Measurements from ENCODE around the gene ROR2. TPM values are rescaled to one million over a fixed set of nuclear protein-coding genes. Genes with fewer than 3 reads are reported as not detected.

ROR2 gene
- total RNA-seq, 1 experiment from 2014 or later = 2.7 TPM

DNA sequence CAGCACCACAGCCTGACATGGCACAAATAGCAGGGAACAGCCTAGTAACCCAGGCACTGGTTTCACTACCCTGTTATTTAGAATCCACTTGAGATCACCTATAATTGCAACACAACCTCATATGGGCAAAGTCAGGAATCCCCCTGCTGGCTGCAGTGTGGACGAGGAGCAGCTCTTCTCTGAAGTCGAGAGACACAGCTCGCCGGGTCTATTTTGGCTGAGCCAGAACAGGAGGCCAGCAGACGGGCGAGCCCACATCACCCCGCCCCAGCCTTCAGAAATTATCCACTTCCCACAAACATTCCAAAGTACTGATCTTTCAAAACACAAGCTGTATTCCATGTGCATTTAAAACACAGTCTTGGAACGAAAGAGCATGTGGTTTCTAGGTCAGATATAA is 179.0 kb downstream of the ROR2 start:
- H2BK15ac ChIP-seq (ENCODE audit: low read depth, low read length) = no peak overlapping the region
- no peaks in the 10 kb centered on the region for H4K20me1 ChIP-seq (ENCODE audit: control insufficient read depth, insufficient read depth, insufficient read length)
- no peak overlapping the region for H3T11ph ChIP-seq (ENCODE audit: low read length)
- H3K4me3 Mint-ChIP-seq = no peak overlapping the region
- H2BK120ac ChIP-seq (ENCODE audit: low read depth, low read length, poor library complexity, severe bottlenecking) = no peak overlapping the region
- no peaks in the 10 kb centered on the region for H3K23me2 ChIP-seq (ENCODE audit: insufficient read length, low read depth, low read length, poor library complexity, severe bottlenecking)
- no peak overlapping the region for H3K4me2 ChIP-seq (ENCODE audit: insufficient read depth, insufficient read length, low read length)
- no peaks in the 10 kb centered on the region for H3K27me3 ChIP-seq (ENCODE audit: insufficient read depth, low read length)
- no peak overlapping the region for H3K4ac ChIP-seq (ENCODE audit: low read depth, low read length)
- H4K5ac ChIP-seq (ENCODE audit: insufficient read length, low read depth, low read length) = no peak overlapping the region
- peak; percentile 51 for DNase-seq
- H4K8ac ChIP-seq (replicated peaks; ENCODE audit: insufficient read length, low read depth, low read length) = no peak overlapping the region
- H3K4me1 Mint-ChIP-seq = peaks cover 10 to 20% of the 10 kb centered on the region in 2 experiments
- H3K9ac ChIP-seq (ENCODE audit: extremely low read depth, insufficient read length, low read length) = no peak overlapping the region
- no peak overlapping the region for H4K91ac ChIP-seq (ENCODE audit: insufficient read length, low read depth, low read length)
- H3K9me3 Mint-ChIP-seq = no peaks in the 10 kb centered on the region
- H3K14ac ChIP-seq (ENCODE audit: insufficient read depth, low read length) = no peak overlapping the region
- no CpG with 5 or more reads among the region's 8 CpGs for WGBS (ENCODE audit: extremely low coverage, insufficient read length, low lambda C conversion rate)
- TF ChIP-seq, protein P1, sequence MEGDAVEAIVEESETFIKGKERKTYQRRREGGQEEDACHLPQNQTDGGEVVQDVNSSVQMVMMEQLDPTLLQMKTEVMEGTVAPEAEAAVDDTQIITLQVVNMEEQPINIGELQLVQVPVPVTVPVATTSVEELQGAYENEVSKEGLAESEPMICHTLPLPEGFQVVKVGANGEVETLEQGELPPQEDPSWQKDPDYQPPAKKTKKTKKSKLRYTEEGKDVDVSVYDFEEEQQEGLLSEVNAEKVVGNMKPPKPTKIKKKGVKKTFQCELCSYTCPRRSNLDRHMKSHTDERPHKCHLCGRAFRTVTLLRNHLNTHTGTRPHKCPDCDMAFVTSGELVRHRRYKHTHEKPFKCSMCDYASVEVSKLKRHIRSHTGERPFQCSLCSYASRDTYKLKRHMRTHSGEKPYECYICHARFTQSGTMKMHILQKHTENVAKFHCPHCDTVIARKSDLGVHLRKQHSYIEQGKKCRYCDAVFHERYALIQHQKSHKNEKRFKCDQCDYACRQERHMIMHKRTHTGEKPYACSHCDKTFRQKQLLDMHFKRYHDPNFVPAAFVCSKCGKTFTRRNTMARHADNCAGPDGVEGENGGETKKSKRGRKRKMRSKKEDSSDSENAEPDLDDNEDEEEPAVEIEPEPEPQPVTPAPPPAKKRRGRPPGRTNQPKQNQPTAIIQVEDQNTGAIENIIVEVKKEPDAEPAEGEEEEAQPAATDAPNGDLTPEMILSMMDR (conservative IDR thresholded peaks at IDR 0.05) = peak; percentile 52; the same call in 2 of the 3 replicates
- H2BK20ac ChIP-seq (ENCODE audit: low read depth, low read length, poor library complexity, severe bottlenecking) = no peak overlapping the region
- H3K27ac ChIP-seq (ENCODE audit: insufficient read length, low read depth, low read length) = no peak overlapping the region
- H3K23ac ChIP-seq (ENCODE audit: insufficient read length, low read depth, low read length) = no peak overlapping the region
- no peaks in the 10 kb centered on the region; a peak in 2 of 7 replicates for H3K36me3 Mint-ChIP-seq (ENCODE audit: insufficient read depth in 1 of 3, low read depth in 3 of 3)
- H3K79me2 ChIP-seq (ENCODE audit: insufficient read depth, low read length) = no peaks in the 10 kb centered on the region
- no peak overlapping the region for H2AK5ac ChIP-seq (ENCODE audit: insufficient read length, low read length)
- no peak overlapping the region for H2BK5ac ChIP-seq (ENCODE audit: insufficient read length, low read length)
- peaks cover 4% of the 10 kb centered on the region for H3K27me3 Mint-ChIP-seq (ENCODE audit: low read depth)
- no peak overlapping the region for H3K27ac Mint-ChIP-seq
- no peak overlapping the region for H3K56ac ChIP-seq (ENCODE audit: insufficient read length, low read depth, low read length)
- H2AFZ ChIP-seq (ENCODE audit: low read length) = no peak overlapping the region
- no peaks in the 10 kb centered on the region for H3K9me3 ChIP-seq (ENCODE audit: control insufficient read depth, low read depth, low read length)
- H3K4me1 ChIP-seq (ENCODE audit: insufficient read depth, low read length) = no peaks in the 10 kb centered on the region
- H3K18ac ChIP-seq (ENCODE audit: insufficient read length, low read depth, low read length) = no peak overlapping the region
- no peaks in the 10 kb centered on the region for H3K79me1 ChIP-seq (ENCODE audit: insufficient read depth, low read depth, low read length, poor library complexity, severe bottlenecking)
- no peak overlapping the region for H2BK12ac ChIP-seq (ENCODE audit: insufficient read length, low read depth, low read length)
